ENCODE results near the gene TNFRSF14. TPM values are rescaled to one million over a fixed set of nuclear protein-coding genes. Genes with fewer than 3 reads are reported as not detected.

The TNFRSF14 gene
- total RNA-seq = 14.7 and 16.8 TPM in 2 replicates

- peak; percentile 12 for TF ChIP-seq CTCF (IDR thresholded peaks at IDR 0.05; ENCODE audit: insufficient read depth, low read length, poor library complexity, severe bottlenecking)
- DNase-seq (ENCODE audit: low read depth) = no peak
- Histone ChIP-seq H3K27me3 (ENCODE audit: control insufficient read depth, insufficient read depth, low read length) (peaks cover 12% of the 10 kb centered on the region), H3K4me3 (ENCODE audit: low read depth, low read length) (peak within 1 kb of the TSS; percentile 31), H3K36me3 (ENCODE audit: control insufficient read depth, insufficient read depth, low read length) (no peaks in the 10 kb centered on the region)
Measured at GRCh38 chr1:2556277-2556677, at the start of gene TNFRSF14. Gene TNFRSF14 (plus strand): TSS chr1:2556371. CDS start chr1:2556665, 294 bp downstream.

- DNase-seq (ENCODE audit: low read depth) = no peak
- no peak for TF ChIP-seq CTCF (IDR thresholded peaks at IDR 0.05; ENCODE audit: insufficient read depth, low read length, poor library complexity, severe bottlenecking)
- H3K36me3 ChIP-seq (ENCODE audit: control insufficient read depth, insufficient read depth, low read length) = no peaks in the 10 kb centered on the region
- H3K4me3 ChIP-seq (ENCODE audit: low read depth, low read length) = no peak overlapping the region
- H3K27me3 ChIP-seq (ENCODE audit: control insufficient read depth, insufficient read depth, low read length) = peaks cover 38% of the 10 kb centered on the region
Measured at GRCh38 chr1:2506901-2507565, 49.1 kb upstream of the TNFRSF14 start.

- Histone ChIP-seq H3K27me3 (ENCODE audit: control insufficient read depth, insufficient read depth, low read length) (peaks cover 33% of the 10 kb centered on the region), H3K36me3 (ENCODE audit: control insufficient read depth, insufficient read depth, low read length) (no peaks in the 10 kb centered on the region), H3K4me3 (ENCODE audit: low read depth, low read length) (no peak overlapping the region)
- TF ChIP-seq CTCF (IDR thresholded peaks at IDR 0.05; ENCODE audit: insufficient read depth, low read length, poor library complexity, severe bottlenecking) = no peak
- no peak for DNase-seq (ENCODE audit: low read depth)
Measured at GRCh38 chr1:2507744-2508155, 48.4 kb upstream of the TNFRSF14 start.

- Histone ChIP-seq H3K4me3 (ENCODE audit: low read depth, low read length) (no peak overlapping the region), H3K36me3 (ENCODE audit: control insufficient read depth, insufficient read depth, low read length) (no peaks in the 10 kb centered on the region), H3K27me3 (ENCODE audit: control insufficient read depth, insufficient read depth, low read length) (peaks cover 29% of the 10 kb centered on the region)
- no peak for TF ChIP-seq CTCF (IDR thresholded peaks at IDR 0.05; ENCODE audit: insufficient read depth, low read length, poor library complexity, severe bottlenecking)
- DNase-seq (ENCODE audit: low read depth) = no peak
Measured at GRCh38 chr1:2508180-2508579, 48.0 kb upstream of the TNFRSF14 start.

- Histone ChIP-seq H3K36me3 (ENCODE audit: control insufficient read depth, insufficient read depth, low read length) (no peaks in the 10 kb centered on the region), H3K27me3 (ENCODE audit: control insufficient read depth, insufficient read depth, low read length) (peaks cover 23% of the 10 kb centered on the region), H3K4me3 (ENCODE audit: low read depth, low read length) (no peak overlapping the region)
- DNase-seq (ENCODE audit: low read depth) = no peak
- no peak for TF ChIP-seq CTCF (IDR thresholded peaks at IDR 0.05; ENCODE audit: insufficient read depth, low read length, poor library complexity, severe bottlenecking)
Measured at GRCh38 chr1:2508751-2509150, 47.4 kb upstream of the TNFRSF14 start.

- no peak for DNase-seq (ENCODE audit: low read depth)
- no peak for TF ChIP-seq CTCF (IDR thresholded peaks at IDR 0.05; ENCODE audit: insufficient read depth, low read length, poor library complexity, severe bottlenecking)
- H3K27me3 ChIP-seq (ENCODE audit: control insufficient read depth, insufficient read depth, low read length) = peaks cover 15% of the 10 kb centered on the region
- no peaks in the 10 kb centered on the region for H3K36me3 ChIP-seq (ENCODE audit: control insufficient read depth, insufficient read depth, low read length)
- H3K4me3 ChIP-seq (ENCODE audit: low read depth, low read length) = no peak overlapping the region
Measured at GRCh38 chr1:2509589-2509988, 46.6 kb upstream of the TNFRSF14 start.

Measured in kidney epithelial cell (primary cell).